SK-N-SH treated with all-trans-retinoic acid at 6 μM for 48 hours (cell line): ENCODE data around the gene TMEM63A.

Source experiments
- ATAC-seq: fragments of 200-7000 bp; cut with Tn5 transposase; 3 replicates; pipeline ENCODE4 v1.9.1; 2020; ENCODE audit warnings: mild to moderate bottlenecking, moderate library complexity
- ARNTL ChIP-seq: fragments of 450-650 bp; formaldehyde crosslinking; IDR thresholded peaks from 2 replicates; pipeline ENCODE4 v1.5.0; 2020; ENCODE audit warnings: low read depth, mild to moderate bottlenecking, moderate library complexity, borderline replicate concordance
- BACH2 ChIP-seq: fragments of 250-450 bp; sonication (Bioruptor Pico); IDR thresholded peaks from 2 replicates; pipeline ENCODE4 v1.9.0; 2021; ENCODE audit warnings: mild to moderate bottlenecking, borderline replicate concordance
- CREB5 ChIP-seq: fragments of 250-450 bp; sonication (Bioruptor Pico); IDR thresholded peaks from 2 replicates; pipeline ENCODE4 v1.5.1; 2020; ENCODE audit warnings: low read depth, mild to moderate bottlenecking, moderate library complexity
- CSDC2 ChIP-seq: fragments of 250-450 bp; sonication (Bioruptor Pico); IDR thresholded peaks from 2 replicates; pipeline ENCODE4 v1.5.0; 2020; ENCODE audit warnings: mild to moderate bottlenecking, moderate library complexity
- ESRRG ChIP-seq: fragments of 250-450 bp; sonication (Bioruptor Pico); IDR thresholded peaks from 2 replicates; pipeline ENCODE4 v1.6.1; 2021; ENCODE audit warnings: mild to moderate bottlenecking
- ISL1 ChIP-seq: fragments of 250-450 bp; sonication (Bioruptor Pico); IDR thresholded peaks from 2 replicates; pipeline ENCODE4 v2.1.2; 2022; ENCODE audit warnings: mild to moderate bottlenecking, moderate library complexity
- OSR1 ChIP-seq: fragments of 250-450 bp; sonication (Bioruptor Pico); IDR thresholded peaks from 2 replicates; pipeline ENCODE4 v1.8.0; 2022; ENCODE audit warnings: moderate library complexity, mild to moderate bottlenecking, inconsistent platforms
- PATZ1 ChIP-seq: fragments of 250-450 bp; sonication (Bioruptor Pico); IDR thresholded peaks from 2 replicates; pipeline ENCODE4 v1.8.0; 2020; ENCODE audit warnings: mild to moderate bottlenecking, moderate library complexity, borderline replicate concordance
- PPARA ChIP-seq: fragments of 250-450 bp; sonication (Bioruptor Pico); IDR thresholded peaks from 2 replicates; pipeline ENCODE4 v1.5.0; 2020; ENCODE audit warnings: mild to moderate bottlenecking, borderline replicate concordance
- SNAI2 ChIP-seq: fragments of 250-450 bp; sonication (Bioruptor Pico); IDR thresholded peaks from 2 replicates; pipeline ENCODE4 v1.5.0; 2020; ENCODE audit warnings: mild to moderate bottlenecking, moderate library complexity
- TCF4 ChIP-seq: fragments of 250-450 bp; sonication (Bioruptor Pico); IDR thresholded peaks from 2 replicates; pipeline ENCODE4 v1.8.0; 2021; ENCODE audit warnings: mild to moderate bottlenecking, moderate library complexity, borderline replicate concordance
- TOX ChIP-seq: fragments of 250-450 bp; sonication (Bioruptor Pico); IDR thresholded peaks from 2 replicates; pipeline ENCODE4 v1.8.0; 2021; ENCODE audit warnings: mild to moderate bottlenecking, moderate library complexity, borderline replicate concordance
- ZC3H10 ChIP-seq: fragments of 250-450 bp; sonication (Bioruptor Pico); IDR thresholded peaks from 2 replicates; pipeline ENCODE4 v1.5.1; 2021; ENCODE audit warnings: mild to moderate bottlenecking, moderate library complexity
- ZFP30 ChIP-seq: fragments of 450-650 bp; formaldehyde crosslinking; IDR thresholded peaks from 2 replicates; pipeline ENCODE4 v1.5.0; 2022; ENCODE audit warnings: mild to moderate bottlenecking, moderate library complexity
- ZNF565 ChIP-seq: fragments of 450-650 bp; formaldehyde crosslinking; conservative IDR thresholded peaks from 2 replicates; pipeline ENCODE4 v1.5.0; 2020; ENCODE audit warnings: low read depth, mild to moderate bottlenecking, moderate library complexity
- ZNF70 ChIP-seq: fragments of 450-650 bp; formaldehyde crosslinking; IDR thresholded peaks from 2 replicates; pipeline ENCODE4 v1.5.0; 2020; ENCODE audit warnings: mild to moderate bottlenecking, moderate library complexity
- ZNF8 ChIP-seq: fragments of 450-650 bp; formaldehyde crosslinking; IDR thresholded peaks from 2 replicates; pipeline ENCODE4 v1.5.0; 2020; ENCODE audit warnings: mild to moderate bottlenecking, moderate library complexity
- TF ChIP-seq, protein P1 (sequence below): fragments of 250-450 bp; sonication (Bioruptor Pico); IDR thresholded peaks from 2 replicates; pipeline ENCODE4 v1.5.0; 2020; ENCODE audit warnings: mild to moderate bottlenecking, moderate library complexity
- TF ChIP-seq, protein P2 (sequence below): fragments of 250-450 bp; sonication (Bioruptor Pico); IDR thresholded peaks from 2 replicates; pipeline ENCODE4 v1.5.1; 2021; ENCODE audit warnings: mild to moderate bottlenecking, moderate library complexity
- TF ChIP-seq, protein P3 (sequence below): fragments of 250-450 bp; sonication (Bioruptor Pico); IDR thresholded peaks from 2 replicates; pipeline ENCODE4 v1.8.0; 2021; ENCODE audit warnings: low read depth, mild to moderate bottlenecking, moderate library complexity, borderline replicate concordance

Gene TMEM63A

DNA sequence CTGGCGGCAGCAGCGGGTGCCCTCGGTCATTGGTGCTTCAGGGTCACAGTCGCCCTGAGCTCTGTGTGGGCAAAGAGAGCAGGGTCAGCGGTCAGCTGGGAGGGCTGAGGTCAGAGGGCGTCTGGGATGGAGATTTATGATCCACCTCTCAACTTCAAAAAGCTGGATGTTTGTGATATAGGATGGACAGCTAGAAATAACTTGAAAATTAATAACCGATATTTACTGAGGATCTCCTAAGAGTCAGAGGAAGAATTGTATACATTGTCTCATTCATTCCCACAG, 4.8 kb upstream of the TMEM63A start:
- TF ChIP-seq, protein P1, sequence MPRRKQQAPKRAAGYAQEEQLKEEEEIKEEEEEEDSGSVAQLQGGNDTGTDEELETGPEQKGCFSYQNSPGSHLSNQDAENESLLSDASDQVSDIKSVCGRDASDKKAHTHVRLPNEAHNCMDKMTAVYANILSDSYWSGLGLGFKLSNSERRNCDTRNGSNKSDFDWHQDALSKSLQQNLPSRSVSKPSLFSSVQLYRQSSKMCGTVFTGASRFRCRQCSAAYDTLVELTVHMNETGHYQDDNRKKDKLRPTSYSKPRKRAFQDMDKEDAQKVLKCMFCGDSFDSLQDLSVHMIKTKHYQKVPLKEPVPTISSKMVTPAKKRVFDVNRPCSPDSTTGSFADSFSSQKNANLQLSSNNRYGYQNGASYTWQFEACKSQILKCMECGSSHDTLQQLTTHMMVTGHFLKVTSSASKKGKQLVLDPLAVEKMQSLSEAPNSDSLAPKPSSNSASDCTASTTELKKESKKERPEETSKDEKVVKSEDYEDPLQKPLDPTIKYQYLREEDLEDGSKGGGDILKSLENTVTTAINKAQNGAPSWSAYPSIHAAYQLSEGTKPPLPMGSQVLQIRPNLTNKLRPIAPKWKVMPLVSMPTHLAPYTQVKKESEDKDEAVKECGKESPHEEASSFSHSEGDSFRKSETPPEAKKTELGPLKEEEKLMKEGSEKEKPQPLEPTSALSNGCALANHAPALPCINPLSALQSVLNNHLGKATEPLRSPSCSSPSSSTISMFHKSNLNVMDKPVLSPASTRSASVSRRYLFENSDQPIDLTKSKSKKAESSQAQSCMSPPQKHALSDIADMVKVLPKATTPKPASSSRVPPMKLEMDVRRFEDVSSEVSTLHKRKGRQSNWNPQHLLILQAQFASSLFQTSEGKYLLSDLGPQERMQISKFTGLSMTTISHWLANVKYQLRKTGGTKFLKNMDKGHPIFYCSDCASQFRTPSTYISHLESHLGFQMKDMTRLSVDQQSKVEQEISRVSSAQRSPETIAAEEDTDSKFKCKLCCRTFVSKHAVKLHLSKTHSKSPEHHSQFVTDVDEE (CRISPR knock-in tag): no peak
- TF ChIP-seq ZC3H10 (CRISPR knock-in tag) (no peak), ZNF565 (no peak), ZNF70 (CRISPR knock-in tag) (no peak), ZNF8 (no peak), OSR1 (no peak), ARNTL (no peak)

DNA sequence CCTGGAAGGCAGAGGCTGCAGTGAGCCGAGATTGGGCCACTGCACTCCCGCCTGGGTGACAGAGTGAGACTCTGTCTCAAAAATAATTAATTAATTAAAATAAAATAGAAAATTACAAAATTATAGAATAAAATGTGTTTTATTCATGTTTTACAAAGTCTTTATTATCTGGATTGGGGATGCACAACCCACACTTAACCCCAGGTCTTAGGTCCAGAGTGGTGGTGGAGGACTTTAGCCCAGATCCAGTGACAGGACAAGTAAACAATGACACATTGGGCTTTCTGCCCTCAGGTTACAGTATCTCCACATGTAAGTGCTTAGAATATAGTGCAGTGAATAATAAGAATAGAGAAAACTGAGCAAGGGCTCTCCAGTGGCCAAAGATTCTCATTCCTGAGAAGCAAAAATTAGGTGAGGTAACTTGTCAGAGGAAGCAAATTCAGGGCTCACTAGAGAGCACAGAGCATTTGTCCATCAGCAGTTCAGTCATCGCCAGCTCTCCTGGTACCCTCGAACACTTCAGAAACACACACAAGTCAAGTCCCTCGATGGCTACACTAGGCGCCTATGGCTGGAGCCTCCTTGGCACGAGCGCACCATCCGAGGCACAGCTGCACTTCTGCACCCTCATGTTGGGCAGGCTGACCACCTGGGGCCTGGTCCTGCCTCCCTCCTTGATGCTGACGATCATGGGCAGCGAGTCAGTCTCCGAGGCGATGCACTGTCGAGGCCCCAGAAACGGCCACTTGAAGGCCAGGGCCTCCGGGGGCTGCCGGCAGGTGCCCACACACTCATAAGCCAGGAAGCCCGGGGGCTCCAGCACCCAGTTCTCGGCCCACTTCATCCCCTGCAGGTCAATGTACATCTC, 4.2 kb upstream of the TMEM63A start:
- ATAC-seq: no peak
- no peak for TF ChIP-seq TOX (CRISPR knock-in tag)
- no peak for TF ChIP-seq ZNF70 (CRISPR knock-in tag)
- TF ChIP-seq SNAI2: no peak
- TF ChIP-seq, protein P1 (CRISPR knock-in tag): no peak
- no peak for TF ChIP-seq OSR1
- TF ChIP-seq ARNTL: no peak
- TF ChIP-seq CREB5 (CRISPR knock-in tag): no peak
- TF ChIP-seq, protein P2, sequence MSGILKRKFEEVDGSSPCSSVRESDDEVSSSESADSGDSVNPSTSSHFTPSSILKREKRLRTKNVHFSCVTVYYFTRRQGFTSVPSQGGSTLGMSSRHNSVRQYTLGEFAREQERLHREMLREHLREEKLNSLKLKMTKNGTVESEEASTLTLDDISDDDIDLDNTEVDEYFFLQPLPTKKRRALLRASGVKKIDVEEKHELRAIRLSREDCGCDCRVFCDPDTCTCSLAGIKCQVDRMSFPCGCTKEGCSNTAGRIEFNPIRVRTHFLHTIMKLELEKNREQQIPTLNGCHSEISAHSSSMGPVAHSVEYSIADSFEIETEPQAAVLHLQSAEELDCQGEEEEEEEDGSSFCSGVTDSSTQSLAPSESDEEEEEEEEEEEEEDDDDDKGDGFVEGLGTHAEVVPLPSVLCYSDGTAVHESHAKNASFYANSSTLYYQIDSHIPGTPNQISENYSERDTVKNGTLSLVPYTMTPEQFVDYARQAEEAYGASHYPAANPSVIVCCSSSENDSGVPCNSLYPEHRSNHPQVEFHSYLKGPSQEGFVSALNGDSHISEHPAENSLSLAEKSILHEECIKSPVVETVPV (CRISPR knock-in tag): no peak
- TF ChIP-seq CSDC2: no peak

More for the DNA sequence above, 4.8 kb upstream of the TMEM63A start:
- no peak for ATAC-seq

- ATAC-seq: no peak
- TF ChIP-seq ZC3H10 (CRISPR knock-in tag): no peak
- TF ChIP-seq CREB5 (CRISPR knock-in tag): no peak
- TF ChIP-seq ISL1 (CRISPR knock-in tag): no peak
- TF ChIP-seq ZNF565: no peak
- TF ChIP-seq ESRRG: no peak
- no peak for TF ChIP-seq CSDC2
- no peak for TF ChIP-seq PATZ1
- no peak for TF ChIP-seq ZFP30 (CRISPR knock-in tag)
- no peak for TF ChIP-seq BACH2 (CRISPR knock-in tag)
- no peak for TF ChIP-seq PPARA (CRISPR knock-in tag)
- TF ChIP-seq, protein P1 (CRISPR knock-in tag): no peak
- TF ChIP-seq TCF4 (CRISPR knock-in tag): no peak
- TF ChIP-seq, protein P3, sequence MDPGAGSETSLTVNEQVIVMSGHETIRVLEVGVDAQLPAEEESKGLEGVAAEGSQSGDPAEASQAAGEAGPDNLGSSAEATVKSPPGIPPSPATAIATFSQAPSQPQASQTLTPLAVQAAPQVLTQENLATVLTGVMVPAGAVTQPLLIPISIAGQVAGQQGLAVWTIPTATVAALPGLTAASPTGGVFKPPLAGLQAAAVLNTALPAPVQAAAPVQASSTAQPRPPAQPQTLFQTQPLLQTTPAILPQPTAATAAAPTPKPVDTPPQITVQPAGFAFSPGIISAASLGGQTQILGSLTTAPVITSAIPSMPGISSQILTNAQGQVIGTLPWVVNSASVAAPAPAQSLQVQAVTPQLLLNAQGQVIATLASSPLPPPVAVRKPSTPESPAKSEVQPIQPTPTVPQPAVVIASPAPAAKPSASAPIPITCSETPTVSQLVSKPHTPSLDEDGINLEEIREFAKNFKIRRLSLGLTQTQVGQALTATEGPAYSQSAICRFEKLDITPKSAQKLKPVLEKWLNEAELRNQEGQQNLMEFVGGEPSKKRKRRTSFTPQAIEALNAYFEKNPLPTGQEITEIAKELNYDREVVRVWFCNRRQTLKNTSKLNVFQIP (CRISPR knock-in tag): no peak
- TF ChIP-seq SNAI2: no peak
- TF ChIP-seq OSR1: no peak
Observed at GRCh38 chr1:225885336-225885735, 3.2 kb upstream of the TMEM63A start.
